Stimulated activated CD4-positive, alpha-beta T cell treated with anti-CD3 and anti-CD28 coated beads, Interleukin-12 subunit alpha, Interleukin-12 subunit beta, amount 100 ng/mL, for 48 hours (primary cell): Measurements from ENCODE around the gene BIRC2.
A peak's percentile ranks its signal among the peaks of the same experiment; 100 is the strongest.
"Not testable (repeated sequence)": the region's sequence is repeated elsewhere in the genome, so short reads cannot be mapped to it uniquely, and the experiment has no call there.

ENCODE experiments used
- DNase-seq, 3 donors: peaks; one replicate each; pipeline ENCODE4 v3.0.0-alpha.2; 2020; ENCODE audit warnings: low read depth in 2 of 3, low spot score in 1 of 3

The BIRC2 gene

GRCh38 chr11:102346748-102347461, at the start of gene BIRC2:
TSS of gene BIRC2 (plus strand) at chr11:102347214. CDS start at chr11:102349855, 2,641 bp downstream.
- peak; percentile 93 to 95 (median 93) for DNase-seq

GRCh38 chr11:102300837-102301236, 46.2 kb upstream of the BIRC2 start:
- DNase-seq: not testable (repeated sequence)

- no peak for DNase-seq
These were observed 44.8 kb upstream of the BIRC2 start for GRCh38 chr11:102302241-102302640.

- no peak for DNase-seq
These were observed 42.3 kb upstream of the BIRC2 start for GRCh38 chr11:102304686-102305085.

GRCh38 chr11:102305352-102306047, 41.5 kb upstream of the BIRC2 start:
- DNase-seq: no peak

- no peak for DNase-seq
These were observed 40.9 kb upstream of the BIRC2 start for GRCh38 chr11:102306048-102306597.

- no peak for DNase-seq
These were observed 39.9 kb upstream of the BIRC2 start for GRCh38 chr11:102306817-102307726.

- no peak for DNase-seq
These were observed 39.3 kb upstream of the BIRC2 start for GRCh38 chr11:102307727-102308038.

GRCh38 chr11:102309621-102310541, 37.1 kb upstream of the BIRC2 start:
- no peak for DNase-seq

- no peak for DNase-seq
These were observed 34.3 kb upstream of the BIRC2 start for GRCh38 chr11:102312667-102313066.

GRCh38 chr11:102313238-102313940, 33.6 kb upstream of the BIRC2 start:
- no peak for DNase-seq

GRCh38 chr11:102314784-102315183, 32.2 kb upstream of the BIRC2 start:
- no peak for DNase-seq

- DNase-seq: no peak
These were observed 30.6 kb upstream of the BIRC2 start for GRCh38 chr11:102316346-102316904.

- peak; percentile 83 to 92 (median 88) for DNase-seq
These were observed 29.8 kb upstream of the BIRC2 start, which contains the start of gene BIRC3 for GRCh38 chr11:102317099-102317767. TSS of gene BIRC3 (plus strand) at chr11:102317484. CDS start at chr11:102324510, 7,026 bp downstream.

GRCh38 chr11:102317768-102318103, 29.3 kb upstream of the BIRC2 start:
- no peak for DNase-seq

- peak; percentile 44 to 54 (median 45) for DNase-seq
These were observed 28.5 kb upstream of the BIRC2 start for GRCh38 chr11:102318469-102318868.

GRCh38 chr11:102319544-102319943, 27.5 kb upstream of the BIRC2 start:
- no peak for DNase-seq

- no peak for DNase-seq
These were observed 26.8 kb upstream of the BIRC2 start for GRCh38 chr11:102320188-102320587.

- DNase-seq: no peak
These were observed 26.3 kb upstream of the BIRC2 start for GRCh38 chr11:102320679-102321078.
